WTC11 (cell line): ENCODE results near the gene SLC25A45. TPM values are rescaled to one million over a fixed set of nuclear protein-coding genes. Genes with fewer than 3 reads are reported as not detected.

ENCODE experiments used
- CREB1 ChIP-seq: sonication (generic); formaldehyde crosslinking; IDR thresholded peaks from 2 replicates; pipeline ENCODE4 v1.8.0; 2023; ENCODE audit warnings: mild to moderate bottlenecking, missing genetic modification reagents
- FOXK1 ChIP-seq: sonication (generic); formaldehyde crosslinking; IDR thresholded peaks from 2 replicates; pipeline ENCODE4 v1.8.0; 2022; ENCODE audit warnings: mild to moderate bottlenecking, moderate library complexity, missing genetic modification reagents
- NR3C1 ChIP-seq: sonication (generic); formaldehyde crosslinking; conservative IDR thresholded peaks from 2 replicates; pipeline ENCODE4 v1.8.1; 2023; ENCODE audit warnings: low read depth, mild to moderate bottlenecking, missing genetic modification reagents
- RORB ChIP-seq: fragments of 250-450 bp; sonication (Bioruptor Pico); IDR thresholded peaks from 2 replicates; pipeline ENCODE4 v1.9.0; 2021; ENCODE audit warnings: mild to moderate bottlenecking
- TEAD4 ChIP-seq: sonication (generic); formaldehyde crosslinking; IDR thresholded peaks from 2 replicates; pipeline ENCODE4 v1.8.0; 2022; ENCODE audit warnings: mild to moderate bottlenecking, missing genetic modification reagents
- total RNA-seq: library from RNA; stranded (reverse); gene quantifications from 3 replicates; pipeline ENCODE4 v1.2.3, GENCODE V29; 2021
- TF ChIP-seq, protein P1 (sequence below): sonication (generic); formaldehyde crosslinking; IDR thresholded peaks from 2 replicates; pipeline ENCODE4 v1.8.0; 2023; ENCODE audit warnings: missing genetic modification reagents, mild to moderate bottlenecking, borderline replicate concordance
- TF ChIP-seq, protein P2 (sequence below): sonication (generic); formaldehyde crosslinking; IDR thresholded peaks from 2 replicates; pipeline ENCODE4 v1.8.0; 2022; ENCODE audit warnings: mild to moderate bottlenecking, missing genetic modification reagents
- TF ChIP-seq, protein P3 (sequence below): sonication (generic); formaldehyde crosslinking; IDR thresholded peaks from 2 replicates; pipeline ENCODE4 v1.8.1; 2023; ENCODE audit warnings: mild to moderate bottlenecking, missing genetic modification reagents, moderate library complexity
- TF ChIP-seq, protein P4 (sequence below): sonication (generic); formaldehyde crosslinking; IDR thresholded peaks from 2 replicates; pipeline ENCODE4 v1.8.1; 2023; ENCODE audit warnings: mild to moderate bottlenecking, moderate library complexity, missing genetic modification reagents
- TF ChIP-seq, protein P5 (sequence below): sonication (generic); formaldehyde crosslinking; IDR thresholded peaks from 2 replicates; pipeline ENCODE4 v1.8.1; 2023; ENCODE audit warnings: mild to moderate bottlenecking, missing genetic modification reagents, borderline replicate concordance
- TF ChIP-seq, protein P6 (sequence below): sonication (generic); formaldehyde crosslinking; IDR thresholded peaks from 2 replicates; pipeline ENCODE4 v1.8.1; 2022; ENCODE audit warnings: mild to moderate bottlenecking, moderate library complexity, missing genetic modification reagents
- TF ChIP-seq, protein P7 (sequence below): fragments of 250-450 bp; sonication (Bioruptor Pico); IDR thresholded peaks from 2 replicates; pipeline ENCODE4 v1.8.0; 2021; ENCODE audit warnings: mild to moderate bottlenecking
- TF ChIP-seq, protein P8 (sequence below): sonication (generic); formaldehyde crosslinking; IDR thresholded peaks from 2 replicates; pipeline ENCODE4 v1.8.1; 2022; ENCODE audit warnings: mild to moderate bottlenecking, missing genetic modification reagents, moderate library complexity, borderline replicate concordance
- TF ChIP-seq, protein P9 (sequence below): sonication (generic); formaldehyde crosslinking; IDR thresholded peaks from 2 replicates; pipeline ENCODE4 v1.8.1; 2023; ENCODE audit warnings: mild to moderate bottlenecking, missing genetic modification reagents

The SLC25A45 gene
- total RNA-seq, 1 experiment from 2014 or later, result 1.7 TPM

DNA sequence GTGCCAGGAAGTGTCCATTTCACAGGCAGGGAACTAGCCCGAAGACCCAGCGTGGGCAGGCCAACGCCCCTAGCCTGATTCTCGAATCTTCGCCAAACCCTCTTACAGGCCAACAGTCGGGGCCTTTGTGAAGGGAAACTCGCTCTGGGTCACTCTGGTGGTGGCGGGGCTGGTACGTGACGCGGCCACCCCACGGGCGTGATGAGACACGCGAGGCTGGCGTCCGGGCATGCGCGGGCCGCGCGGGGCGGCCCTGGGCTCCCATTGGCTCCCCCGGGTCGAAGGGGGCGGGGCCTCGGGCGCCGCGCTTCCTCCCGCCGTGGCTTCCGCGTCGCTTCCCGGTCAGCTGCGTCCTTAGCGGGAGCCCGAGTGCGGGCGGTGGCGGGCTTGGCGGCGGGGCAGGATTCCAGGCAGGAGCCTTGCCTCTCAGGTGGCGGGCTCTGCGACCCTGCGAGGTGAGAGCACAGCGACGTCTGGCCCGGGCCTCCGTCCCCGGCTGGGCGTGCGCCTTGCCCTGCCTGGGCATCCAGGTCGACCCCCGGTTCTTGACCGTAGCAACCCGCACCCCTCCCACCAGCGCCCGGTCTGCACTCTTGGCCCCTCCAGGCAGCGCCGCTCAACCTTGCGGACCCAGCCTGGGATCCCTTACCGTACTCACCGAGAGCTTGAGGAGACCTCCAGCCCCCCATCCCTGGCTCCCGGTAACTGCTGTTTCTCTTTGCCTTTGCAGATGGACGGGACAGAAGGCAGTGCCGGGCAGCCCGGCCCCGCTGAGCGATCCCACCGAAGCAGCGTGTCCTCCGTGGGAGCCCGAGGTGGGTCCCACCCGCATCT lies 4.1 kb upstream of the SLC25A45 start, which contains the start of gene FRMD8 (continued):
- TF ChIP-seq, protein P1, sequence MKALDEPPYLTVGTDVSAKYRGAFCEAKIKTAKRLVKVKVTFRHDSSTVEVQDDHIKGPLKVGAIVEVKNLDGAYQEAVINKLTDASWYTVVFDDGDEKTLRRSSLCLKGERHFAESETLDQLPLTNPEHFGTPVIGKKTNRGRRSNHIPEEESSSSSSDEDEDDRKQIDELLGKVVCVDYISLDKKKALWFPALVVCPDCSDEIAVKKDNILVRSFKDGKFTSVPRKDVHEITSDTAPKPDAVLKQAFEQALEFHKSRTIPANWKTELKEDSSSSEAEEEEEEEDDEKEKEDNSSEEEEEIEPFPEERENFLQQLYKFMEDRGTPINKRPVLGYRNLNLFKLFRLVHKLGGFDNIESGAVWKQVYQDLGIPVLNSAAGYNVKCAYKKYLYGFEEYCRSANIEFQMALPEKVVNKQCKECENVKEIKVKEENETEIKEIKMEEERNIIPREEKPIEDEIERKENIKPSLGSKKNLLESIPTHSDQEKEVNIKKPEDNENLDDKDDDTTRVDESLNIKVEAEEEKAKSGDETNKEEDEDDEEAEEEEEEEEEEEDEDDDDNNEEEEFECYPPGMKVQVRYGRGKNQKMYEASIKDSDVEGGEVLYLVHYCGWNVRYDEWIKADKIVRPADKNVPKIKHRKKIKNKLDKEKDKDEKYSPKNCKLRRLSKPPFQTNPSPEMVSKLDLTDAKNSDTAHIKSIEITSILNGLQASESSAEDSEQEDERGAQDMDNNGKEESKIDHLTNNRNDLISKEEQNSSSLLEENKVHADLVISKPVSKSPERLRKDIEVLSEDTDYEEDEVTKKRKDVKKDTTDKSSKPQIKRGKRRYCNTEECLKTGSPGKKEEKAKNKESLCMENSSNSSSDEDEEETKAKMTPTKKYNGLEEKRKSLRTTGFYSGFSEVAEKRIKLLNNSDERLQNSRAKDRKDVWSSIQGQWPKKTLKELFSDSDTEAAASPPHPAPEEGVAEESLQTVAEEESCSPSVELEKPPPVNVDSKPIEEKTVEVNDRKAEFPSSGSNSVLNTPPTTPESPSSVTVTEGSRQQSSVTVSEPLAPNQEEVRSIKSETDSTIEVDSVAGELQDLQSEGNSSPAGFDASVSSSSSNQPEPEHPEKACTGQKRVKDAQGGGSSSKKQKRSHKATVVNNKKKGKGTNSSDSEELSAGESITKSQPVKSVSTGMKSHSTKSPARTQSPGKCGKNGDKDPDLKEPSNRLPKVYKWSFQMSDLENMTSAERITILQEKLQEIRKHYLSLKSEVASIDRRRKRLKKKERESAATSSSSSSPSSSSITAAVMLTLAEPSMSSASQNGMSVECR, result peak; percentile 57; the same call in 1 of the 2 replicates
- TF ChIP-seq, protein P2, sequence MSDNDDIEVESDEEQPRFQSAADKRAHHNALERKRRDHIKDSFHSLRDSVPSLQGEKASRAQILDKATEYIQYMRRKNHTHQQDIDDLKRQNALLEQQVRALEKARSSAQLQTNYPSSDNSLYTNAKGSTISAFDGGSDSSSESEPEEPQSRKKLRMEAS, result peak; percentile 84
- TF ChIP-seq CREB1 (CRISPR knock-in tag), result no peak
- TF ChIP-seq, protein P3, sequence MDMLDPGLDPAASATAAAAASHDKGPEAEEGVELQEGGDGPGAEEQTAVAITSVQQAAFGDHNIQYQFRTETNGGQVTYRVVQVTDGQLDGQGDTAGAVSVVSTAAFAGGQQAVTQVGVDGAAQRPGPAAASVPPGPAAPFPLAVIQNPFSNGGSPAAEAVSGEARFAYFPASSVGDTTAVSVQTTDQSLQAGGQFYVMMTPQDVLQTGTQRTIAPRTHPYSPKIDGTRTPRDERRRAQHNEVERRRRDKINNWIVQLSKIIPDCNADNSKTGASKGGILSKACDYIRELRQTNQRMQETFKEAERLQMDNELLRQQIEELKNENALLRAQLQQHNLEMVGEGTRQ (CRISPR knock-in tag), result no peak
- TF ChIP-seq NR3C1 (CRISPR knock-in tag), result no peak
- TF ChIP-seq, protein P4, sequence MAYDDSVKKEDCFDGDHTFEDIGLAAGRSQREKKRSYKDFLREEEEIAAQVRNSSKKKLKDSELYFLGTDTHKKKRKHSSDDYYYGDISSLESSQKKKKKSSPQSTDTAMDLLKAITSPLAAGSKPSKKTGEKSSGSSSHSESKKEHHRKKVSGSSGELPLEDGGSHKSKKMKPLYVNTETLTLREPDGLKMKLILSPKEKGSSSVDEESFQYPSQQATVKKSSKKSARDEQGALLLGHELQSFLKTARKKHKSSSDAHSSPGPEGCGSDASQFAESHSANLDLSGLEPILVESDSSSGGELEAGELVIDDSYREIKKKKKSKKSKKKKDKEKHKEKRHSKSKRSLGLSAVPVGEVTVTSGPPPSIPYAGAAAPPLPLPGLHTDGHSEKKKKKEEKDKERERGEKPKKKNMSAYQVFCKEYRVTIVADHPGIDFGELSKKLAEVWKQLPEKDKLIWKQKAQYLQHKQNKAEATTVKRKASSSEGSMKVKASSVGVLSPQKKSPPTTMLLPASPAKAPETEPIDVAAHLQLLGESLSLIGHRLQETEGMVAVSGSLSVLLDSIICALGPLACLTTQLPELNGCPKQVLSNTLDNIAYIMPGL (CRISPR knock-in tag), result peak; percentile 73
- TF ChIP-seq, protein P5, sequence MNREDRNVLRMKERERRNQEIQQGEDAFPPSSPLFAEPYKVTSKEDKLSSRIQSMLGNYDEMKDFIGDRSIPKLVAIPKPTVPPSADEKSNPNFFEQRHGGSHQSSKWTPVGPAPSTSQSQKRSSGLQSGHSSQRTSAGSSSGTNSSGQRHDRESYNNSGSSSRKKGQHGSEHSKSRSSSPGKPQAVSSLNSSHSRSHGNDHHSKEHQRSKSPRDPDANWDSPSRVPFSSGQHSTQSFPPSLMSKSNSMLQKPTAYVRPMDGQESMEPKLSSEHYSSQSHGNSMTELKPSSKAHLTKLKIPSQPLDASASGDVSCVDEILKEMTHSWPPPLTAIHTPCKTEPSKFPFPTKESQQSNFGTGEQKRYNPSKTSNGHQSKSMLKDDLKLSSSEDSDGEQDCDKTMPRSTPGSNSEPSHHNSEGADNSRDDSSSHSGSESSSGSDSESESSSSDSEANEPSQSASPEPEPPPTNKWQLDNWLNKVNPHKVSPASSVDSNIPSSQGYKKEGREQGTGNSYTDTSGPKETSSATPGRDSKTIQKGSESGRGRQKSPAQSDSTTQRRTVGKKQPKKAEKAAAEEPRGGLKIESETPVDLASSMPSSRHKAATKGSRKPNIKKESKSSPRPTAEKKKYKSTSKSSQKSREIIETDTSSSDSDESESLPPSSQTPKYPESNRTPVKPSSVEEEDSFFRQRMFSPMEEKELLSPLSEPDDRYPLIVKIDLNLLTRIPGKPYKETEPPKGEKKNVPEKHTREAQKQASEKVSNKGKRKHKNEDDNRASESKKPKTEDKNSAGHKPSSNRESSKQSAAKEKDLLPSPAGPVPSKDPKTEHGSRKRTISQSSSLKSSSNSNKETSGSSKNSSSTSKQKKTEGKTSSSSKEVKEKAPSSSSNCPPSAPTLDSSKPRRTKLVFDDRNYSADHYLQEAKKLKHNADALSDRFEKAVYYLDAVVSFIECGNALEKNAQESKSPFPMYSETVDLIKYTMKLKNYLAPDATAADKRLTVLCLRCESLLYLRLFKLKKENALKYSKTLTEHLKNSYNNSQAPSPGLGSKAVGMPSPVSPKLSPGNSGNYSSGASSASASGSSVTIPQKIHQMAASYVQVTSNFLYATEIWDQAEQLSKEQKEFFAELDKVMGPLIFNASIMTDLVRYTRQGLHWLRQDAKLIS, result no peak
- TF ChIP-seq, protein P6, sequence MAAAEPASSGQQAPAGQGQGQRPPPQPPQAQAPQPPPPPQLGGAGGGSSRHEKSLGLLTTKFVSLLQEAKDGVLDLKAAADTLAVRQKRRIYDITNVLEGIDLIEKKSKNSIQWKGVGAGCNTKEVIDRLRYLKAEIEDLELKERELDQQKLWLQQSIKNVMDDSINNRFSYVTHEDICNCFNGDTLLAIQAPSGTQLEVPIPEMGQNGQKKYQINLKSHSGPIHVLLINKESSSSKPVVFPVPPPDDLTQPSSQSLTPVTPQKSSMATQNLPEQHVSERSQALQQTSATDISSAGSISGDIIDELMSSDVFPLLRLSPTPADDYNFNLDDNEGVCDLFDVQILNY (CRISPR knock-in tag), result 0 out of 2 replicates have a peak, but pooled peaks have one; percentile 46
- TF ChIP-seq, protein P7, sequence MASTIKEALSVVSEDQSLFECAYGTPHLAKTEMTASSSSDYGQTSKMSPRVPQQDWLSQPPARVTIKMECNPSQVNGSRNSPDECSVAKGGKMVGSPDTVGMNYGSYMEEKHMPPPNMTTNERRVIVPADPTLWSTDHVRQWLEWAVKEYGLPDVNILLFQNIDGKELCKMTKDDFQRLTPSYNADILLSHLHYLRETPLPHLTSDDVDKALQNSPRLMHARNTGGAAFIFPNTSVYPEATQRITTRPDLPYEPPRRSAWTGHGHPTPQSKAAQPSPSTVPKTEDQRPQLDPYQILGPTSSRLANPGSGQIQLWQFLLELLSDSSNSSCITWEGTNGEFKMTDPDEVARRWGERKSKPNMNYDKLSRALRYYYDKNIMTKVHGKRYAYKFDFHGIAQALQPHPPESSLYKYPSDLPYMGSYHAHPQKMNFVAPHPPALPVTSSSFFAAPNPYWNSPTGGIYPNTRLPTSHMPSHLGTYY (CRISPR knock-in tag), result no peak
- TF ChIP-seq, protein P8, sequence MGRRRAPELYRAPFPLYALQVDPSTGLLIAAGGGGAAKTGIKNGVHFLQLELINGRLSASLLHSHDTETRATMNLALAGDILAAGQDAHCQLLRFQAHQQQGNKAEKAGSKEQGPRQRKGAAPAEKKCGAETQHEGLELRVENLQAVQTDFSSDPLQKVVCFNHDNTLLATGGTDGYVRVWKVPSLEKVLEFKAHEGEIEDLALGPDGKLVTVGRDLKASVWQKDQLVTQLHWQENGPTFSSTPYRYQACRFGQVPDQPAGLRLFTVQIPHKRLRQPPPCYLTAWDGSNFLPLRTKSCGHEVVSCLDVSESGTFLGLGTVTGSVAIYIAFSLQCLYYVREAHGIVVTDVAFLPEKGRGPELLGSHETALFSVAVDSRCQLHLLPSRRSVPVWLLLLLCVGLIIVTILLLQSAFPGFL (CRISPR knock-in tag), result no peak
- TF ChIP-seq, protein P9, sequence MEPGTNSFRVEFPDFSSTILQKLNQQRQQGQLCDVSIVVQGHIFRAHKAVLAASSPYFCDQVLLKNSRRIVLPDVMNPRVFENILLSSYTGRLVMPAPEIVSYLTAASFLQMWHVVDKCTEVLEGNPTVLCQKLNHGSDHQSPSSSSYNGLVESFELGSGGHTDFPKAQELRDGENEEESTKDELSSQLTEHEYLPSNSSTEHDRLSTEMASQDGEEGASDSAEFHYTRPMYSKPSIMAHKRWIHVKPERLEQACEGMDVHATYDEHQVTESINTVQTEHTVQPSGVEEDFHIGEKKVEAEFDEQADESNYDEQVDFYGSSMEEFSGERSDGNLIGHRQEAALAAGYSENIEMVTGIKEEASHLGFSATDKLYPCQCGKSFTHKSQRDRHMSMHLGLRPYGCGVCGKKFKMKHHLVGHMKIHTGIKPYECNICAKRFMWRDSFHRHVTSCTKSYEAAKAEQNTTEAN (CRISPR knock-in tag), result no peak
- peak; percentile 46; the same call in 1 of the 2 replicates for TF ChIP-seq FOXK1
- no peak for TF ChIP-seq TEAD4 (CRISPR knock-in tag)
- TF ChIP-seq RORB (CRISPR knock-in tag), result no peak
